Neural progenitor cell (in vitro differentiated cells): ENCODE data around the gene OSM. TPM values are rescaled to one million over a fixed set of nuclear protein-coding genes. Genes with fewer than 3 reads are reported as not detected.
A peak's percentile ranks its signal among the peaks of the same experiment; 100 is the strongest.

Experiments
- DNase-seq: peaks from one replicate; pipeline ENCODE4 v3.0.0-alpha.2; 2016; ENCODE audit warnings: low spot score
- H2AFZ ChIP-seq: fragments of 200-600 bp; sonication (generic); replicated peaks from 2 replicates; pipeline ENCODE4 v1.6.1; 2016; ENCODE audit warnings: antibody characterized with exemption
- H3F3A ChIP-seq: fragments of 200-600 bp; sonication (generic); 2 replicates; pipeline ENCODE4 v1.6.1; 2016; ENCODE audit warnings: antibody characterized with exemption, low read depth
- H3K27ac ChIP-seq: fragments of 200-600 bp; sonication (generic); 2 replicates; pipeline ENCODE4 v1.5.1; 2016; ENCODE audit warnings: mild to moderate bottlenecking
- H3K27me3 ChIP-seq: fragments of 200-600 bp; sonication (generic); 2 replicates; pipeline ENCODE4 v1.6.1; 2016; ENCODE audit warnings: mild to moderate bottlenecking, moderate library complexity
- H3K36me3 ChIP-seq: fragments of 200-600 bp; sonication (generic); 2 replicates; pipeline ENCODE4 v1.5.1; 2016
- H3K4me1 ChIP-seq: fragments of 200-600 bp; sonication (generic); 2 replicates; pipeline ENCODE4 v1.6.1; 2016; ENCODE audit warnings: mixed run types
- H3K4me2 ChIP-seq: fragments of 200-600 bp; sonication (generic); 2 replicates; pipeline ENCODE4 v1.6.1; 2016
- H3K4me3 ChIP-seq: fragments of 200-600 bp; sonication (generic); 2 replicates; pipeline ENCODE4 v1.5.1; 2016
- H3K79me2 ChIP-seq: fragments of 200-600 bp; sonication (generic); 2 replicates; pipeline ENCODE4 v1.6.1; 2016; ENCODE audit warnings: low read depth
- H3K9ac ChIP-seq: fragments of 200-600 bp; sonication (generic); 2 replicates; pipeline ENCODE4 v1.6.1; 2016
- H3K9me3 ChIP-seq: fragments of 200-600 bp; sonication (generic); 2 replicates; pipeline ENCODE4 v1.5.1; 2016; ENCODE audit warnings: low read depth
- H4K20me1 ChIP-seq: fragments of 200-600 bp; sonication (generic); 2 replicates; pipeline ENCODE4 v1.6.1; 2016; ENCODE audit warnings: low read depth
- H3K27ac Mint-ChIP-seq: 3 replicates; pipeline ENCODE4 v1.8.0; 2021; ENCODE audit warnings: mixed read lengths
- H3K27me3 Mint-ChIP-seq: 2 replicates; pipeline ENCODE4 v1.8.0; 2022; ENCODE audit warnings: low read depth, mild to moderate bottlenecking, inconsistent platforms, moderate library complexity, mixed read lengths; ENCODE audit not compliant: insufficient read depth
- H3K36me3 Mint-ChIP-seq: 3 replicates; pipeline ENCODE4 v1.8.0; 2021; ENCODE audit warnings: mixed read lengths
- H3K4me1 Mint-ChIP-seq: 3 replicates; pipeline ENCODE4 v1.8.0; 2021; ENCODE audit warnings: mixed read lengths
- H3K4me3 Mint-ChIP-seq: 3 replicates; pipeline ENCODE4 v1.8.0; 2021; ENCODE audit warnings: mild to moderate bottlenecking, moderate library complexity, mixed read lengths
- H3K9me3 Mint-ChIP-seq: 3 replicates; pipeline ENCODE4 v1.8.0; 2020; ENCODE audit warnings: mixed read lengths
- EZH2 ChIP-seq: fragments of 200-600 bp; sonication (generic); IDR thresholded peaks from 2 replicates; pipeline ENCODE4 v1.6.1; 2017; ENCODE audit warnings: antibody characterized with exemption, mild to moderate bottlenecking, moderate library complexity
- EZH2phosphoT487 ChIP-seq: fragments of 200-600 bp; sonication (generic); IDR thresholded peaks from 2 replicates; pipeline ENCODE4 v1.6.1; 2017; ENCODE audit warnings: antibody characterized with exemption
- total RNA-seq: library from RNA; depleted of rRNA; stranded (reverse); fragments of >200 nt; gene quantifications from 2 replicates; pipeline ENCODE4 v1.2.3, GENCODE V29; 2015; ENCODE audit warnings: low replicate concordance
- TF ChIP-seq, protein P1 (sequence below): fragments of 200-600 bp; sonication (generic); IDR thresholded peaks from 2 replicates; pipeline ENCODE4 v1.5.1; 2017; ENCODE audit warnings: antibody characterized with exemption, mild to moderate bottlenecking

OSM gene
- total RNA-seq, 1 donor from 2014 or later: not detected

- Mint-ChIP-seq H3K9me3 (no peaks in the 10 kb centered on the region), H3K36me3 (no peaks in the 10 kb centered on the region), H3K27me3 (peaks cover 26% of the 10 kb centered on the region), H3K4me3 (no peak overlapping the region), H3K4me1 (peaks cover 26% of the 10 kb centered on the region), H3K27ac (no peak overlapping the region)
- no peaks in the 10 kb centered on the region for H3K9me3 ChIP-seq
- TF ChIP-seq EZH2phosphoT487: no peak
- TF ChIP-seq, protein P1, sequence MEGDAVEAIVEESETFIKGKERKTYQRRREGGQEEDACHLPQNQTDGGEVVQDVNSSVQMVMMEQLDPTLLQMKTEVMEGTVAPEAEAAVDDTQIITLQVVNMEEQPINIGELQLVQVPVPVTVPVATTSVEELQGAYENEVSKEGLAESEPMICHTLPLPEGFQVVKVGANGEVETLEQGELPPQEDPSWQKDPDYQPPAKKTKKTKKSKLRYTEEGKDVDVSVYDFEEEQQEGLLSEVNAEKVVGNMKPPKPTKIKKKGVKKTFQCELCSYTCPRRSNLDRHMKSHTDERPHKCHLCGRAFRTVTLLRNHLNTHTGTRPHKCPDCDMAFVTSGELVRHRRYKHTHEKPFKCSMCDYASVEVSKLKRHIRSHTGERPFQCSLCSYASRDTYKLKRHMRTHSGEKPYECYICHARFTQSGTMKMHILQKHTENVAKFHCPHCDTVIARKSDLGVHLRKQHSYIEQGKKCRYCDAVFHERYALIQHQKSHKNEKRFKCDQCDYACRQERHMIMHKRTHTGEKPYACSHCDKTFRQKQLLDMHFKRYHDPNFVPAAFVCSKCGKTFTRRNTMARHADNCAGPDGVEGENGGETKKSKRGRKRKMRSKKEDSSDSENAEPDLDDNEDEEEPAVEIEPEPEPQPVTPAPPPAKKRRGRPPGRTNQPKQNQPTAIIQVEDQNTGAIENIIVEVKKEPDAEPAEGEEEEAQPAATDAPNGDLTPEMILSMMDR: no peak
- TF ChIP-seq EZH2: no peak
- no peak overlapping the region for H3K4me2 ChIP-seq
- no peak overlapping the region for H2AFZ ChIP-seq
- peaks cover 30% of the 10 kb centered on the region for H3K27me3 ChIP-seq
- peaks cover 14% of the 10 kb centered on the region for H3K4me1 ChIP-seq
- no peaks in the 10 kb centered on the region for H3K79me2 ChIP-seq
- H3K4me3 ChIP-seq: no peak overlapping the region
- DNase-seq: no peak
- H4K20me1 ChIP-seq: no peaks in the 10 kb centered on the region
- H3F3A ChIP-seq: no peaks in the 10 kb centered on the region
- H3K36me3 ChIP-seq: no peaks in the 10 kb centered on the region
- H3K27ac ChIP-seq: no peak overlapping the region
- H3K9ac ChIP-seq: no peak overlapping the region
Measured at GRCh38 chr22:30244641-30245040, 22.0 kb downstream of the OSM start.

DNA sequence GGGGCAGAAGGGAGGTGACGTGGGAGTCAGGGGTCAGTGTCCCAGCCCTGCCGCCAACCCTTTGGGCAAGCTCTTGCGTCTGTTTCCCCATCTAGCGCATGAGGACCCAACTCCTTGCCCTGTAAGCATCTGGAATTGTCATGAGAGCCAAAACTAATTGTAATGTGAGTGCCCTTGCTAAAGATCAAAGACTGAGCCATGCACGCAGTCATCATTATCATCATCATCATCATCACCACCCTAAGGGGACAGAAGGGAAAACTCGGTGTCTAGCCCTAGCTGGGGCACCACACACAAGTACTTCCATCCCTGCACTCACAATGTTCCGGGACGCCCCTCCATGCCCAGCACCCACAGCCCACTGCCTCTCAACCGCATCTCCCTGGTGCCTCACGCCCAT, 22.6 kb downstream of the OSM start:
- Mint-ChIP-seq H3K27me3 (peaks cover 26% of the 10 kb centered on the region), H3K9me3 (no peaks in the 10 kb centered on the region), H3K4me1 (peaks cover 23% of the 10 kb centered on the region), H3K27ac (no peak overlapping the region), H3K4me3 (peak overlapping the region; percentile 24), H3K36me3 (no peaks in the 10 kb centered on the region)
- H2AFZ ChIP-seq: no peak overlapping the region
- no peaks in the 10 kb centered on the region for H3K36me3 ChIP-seq
- no peak overlapping the region for H3K4me2 ChIP-seq
- H3K9me3 ChIP-seq: no peaks in the 10 kb centered on the region
- peaks cover 30% of the 10 kb centered on the region for H3K27me3 ChIP-seq
- H3F3A ChIP-seq: no peaks in the 10 kb centered on the region
- H3K4me3 ChIP-seq: no peak overlapping the region
- no peaks in the 10 kb centered on the region for H4K20me1 ChIP-seq
- no peak for DNase-seq
- H3K9ac ChIP-seq: no peak overlapping the region
- no peaks in the 10 kb centered on the region for H3K79me2 ChIP-seq
- TF ChIP-seq, protein P1: no peak
- TF ChIP-seq EZH2phosphoT487: no peak
- TF ChIP-seq EZH2: no peak
- no peak overlapping the region for H3K27ac ChIP-seq
- H3K4me1 ChIP-seq: peaks cover 11% of the 10 kb centered on the region

GRCh38 chr22:30243661-30244060, 23.0 kb downstream of the OSM start:
- H3K4me1 ChIP-seq: peaks cover 7% of the 10 kb centered on the region
- Mint-ChIP-seq H3K36me3 (no peaks in the 10 kb centered on the region), H3K9me3 (no peaks in the 10 kb centered on the region), H3K27ac (no peak overlapping the region), H3K4me3 (no peak overlapping the region), H3K27me3 (peaks cover 24% of the 10 kb centered on the region), H3K4me1 (peaks cover 26% of the 10 kb centered on the region)
- H3K36me3 ChIP-seq: no peaks in the 10 kb centered on the region
- H3K27me3 ChIP-seq: peaks cover 30% of the 10 kb centered on the region
- no peak overlapping the region for H2AFZ ChIP-seq
- H4K20me1 ChIP-seq: no peaks in the 10 kb centered on the region
- no peak for DNase-seq
- H3K79me2 ChIP-seq: no peaks in the 10 kb centered on the region
- H3K9ac ChIP-seq: no peak overlapping the region
- H3K4me3 ChIP-seq: no peak overlapping the region
- no peak overlapping the region for H3K4me2 ChIP-seq
- no peak for TF ChIP-seq EZH2phosphoT487
- TF ChIP-seq, protein P1: no peak
- TF ChIP-seq EZH2: no peak
- H3K9me3 ChIP-seq: no peaks in the 10 kb centered on the region
- H3K27ac ChIP-seq: no peak overlapping the region
- H3F3A ChIP-seq: no peaks in the 10 kb centered on the region
